Measurements from ENCODE around the gene AIFM3. TPM values are rescaled to one million over a fixed set of nuclear protein-coding genes. Genes with fewer than 3 reads are reported as not detected.
A peak's percentile ranks its signal among the peaks of the same experiment; 100 is the strongest.

AIFM3 gene
- total RNA-seq, 4 donors from 2014 or later = 112 to 150 (median 126) TPM

- H3K9me3 ChIP-seq = no peaks in the 10 kb centered on the region
- no peak for DNase-seq
- H3K4me3 ChIP-seq = peak overlapping the region; percentile 20 to 47 (median 33)
- peak overlapping the region; percentile 58 to 81 (median 72) for H3K27ac ChIP-seq
- TF ChIP-seq CTCF (IDR thresholded peaks at IDR 0.05) (no peak), EP300 (IDR thresholded peaks at IDR 0.05; ENCODE audit: low read depth) (no peak), POLR2A (IDR thresholded peaks at IDR 0.05) (no peak), POLR2AphosphoS5 (IDR thresholded peaks at IDR 0.05) (no peak)
- intact Hi-C loops (cut with DNase I; ENCODE audit: low total_unique reads) = no loop called here
- in situ Hi-C loops (cut with MboI; ENCODE audit: low pct_ligation_motif_present in 1 of 4, low pct_unique_long_range_greater_than_20kb in 1 of 4, low sequenced_read_pairs in 3 of 4) = no loop called here
- H3K36me3 ChIP-seq = no peaks in the 10 kb centered on the region
- H3K27me3 ChIP-seq = no peaks in the 10 kb centered on the region
- WGBS, 2 donors (ENCODE audit: low coverage in 1 of 2) = 18 to 33% methylated on average over 4 to 22 of the region's 24 CpGs
- peaks cover 14 to 27% (median 20%) of the 10 kb centered on the region in 4 donors for H3K4me1 ChIP-seq
These were observed 46.7 kb downstream of the AIFM3 start for GRCh38 chr22:21013657-21014201.

- H3K27me3 ChIP-seq = no peaks in the 10 kb centered on the region
- H3K9me3 ChIP-seq = no peaks in the 10 kb centered on the region
- peak overlapping the region; percentile 58 to 81 (median 72) for H3K27ac ChIP-seq
- H3K36me3 ChIP-seq = no peaks in the 10 kb centered on the region
- DNase-seq = peak; percentile 89
- TF ChIP-seq POLR2A (IDR thresholded peaks at IDR 0.05) (no peak), EP300 (IDR thresholded peaks at IDR 0.05; ENCODE audit: low read depth) (no peak), CTCF (IDR thresholded peaks at IDR 0.05) (no peak)
- H3K4me1 ChIP-seq = peaks cover 14 to 27% (median 20%) of the 10 kb centered on the region in 4 donors
- in situ Hi-C loops (cut with MboI; ENCODE audit: low pct_ligation_motif_present in 1 of 4, low pct_unique_long_range_greater_than_20kb in 1 of 4, low sequenced_read_pairs in 3 of 4) = no loop called here
- 4 to 5% methylated on average over 3 to 19 of the region's 40 CpGs for WGBS, 2 donors (ENCODE audit: low coverage in 1 of 2)
- peak overlapping the region; percentile 20 to 47 (median 33) for H3K4me3 ChIP-seq
- intact Hi-C loops (cut with DNase I; ENCODE audit: low total_unique reads) = no loop called here
These were observed 47.2 kb downstream of the AIFM3 start for GRCh38 chr22:21014202-21014725.

- peak; percentile 52 for DNase-seq
- in situ Hi-C loops (cut with MboI; ENCODE audit: low pct_ligation_motif_present in 1 of 4, low pct_unique_long_range_greater_than_20kb in 1 of 4, low sequenced_read_pairs in 3 of 4) (no loop called here), intact Hi-C loops (cut with DNase I; ENCODE audit: low total_unique reads) (no loop called here)
- Histone ChIP-seq H3K27ac (peak within 1 kb of the TSS; percentile 58 to 81 (median 72)), H3K4me1 (peaks cover 14 to 27% (median 20%) of the 10 kb centered on the region in 4 donors), H3K27me3 (no peaks in the 10 kb centered on the region), H3K4me3 (peak within 1 kb of the TSS; percentile 20 to 47 (median 33)), H3K36me3 (no peaks in the 10 kb centered on the region), H3K9me3 (no peaks in the 10 kb centered on the region)
- TF ChIP-seq EP300 (IDR thresholded peaks at IDR 0.05; ENCODE audit: low read depth) (no peak), POLR2A (IDR thresholded peaks at IDR 0.05) (peak; percentile 34), CTCF (IDR thresholded peaks at IDR 0.05) (no peak), POLR2AphosphoS5 (IDR thresholded peaks at IDR 0.05) (peak in 2 of 3 donors; percentile 27 to 39)
- WGBS, 2 donors (ENCODE audit: low coverage in 1 of 2) = 14 to 39% methylated on average over 3 to 12 of the region's 12 CpGs
These were observed 47.8 kb downstream of the AIFM3 start, which contains the start of gene P2RX6 for GRCh38 chr22:21014726-21015465. Gene P2RX6 (plus strand): TSS chr22:21015165. CDS start chr22:21015175, 10 bp downstream.

- no peaks in the 10 kb centered on the region for H3K36me3 ChIP-seq
- H3K4me1 ChIP-seq = peaks cover 14 to 27% (median 20%) of the 10 kb centered on the region in 4 donors
- no peak for DNase-seq
- no peak overlapping the region for H3K4me3 ChIP-seq
- in situ Hi-C loops (cut with MboI; ENCODE audit: low pct_ligation_motif_present in 1 of 4, low pct_unique_long_range_greater_than_20kb in 1 of 4, low sequenced_read_pairs in 3 of 4) (no loop called here), intact Hi-C loops (cut with DNase I; ENCODE audit: low total_unique reads) (no loop called here)
- TF ChIP-seq POLR2A (IDR thresholded peaks at IDR 0.05) (no peak), EP300 (IDR thresholded peaks at IDR 0.05; ENCODE audit: low read depth) (no peak), POLR2AphosphoS5 (IDR thresholded peaks at IDR 0.05) (no peak), CTCF (IDR thresholded peaks at IDR 0.05) (no peak)
- no peaks in the 10 kb centered on the region for H3K27me3 ChIP-seq
- WGBS, 2 donors (ENCODE audit: low coverage in 1 of 2) = 70% methylated on average over 10 of the region's 10 CpGs; no CpG with 5 or more reads in 1 of the 2 donors
- H3K9me3 ChIP-seq = no peaks in the 10 kb centered on the region
- H3K27ac ChIP-seq = peak overlapping the region in 3 of 4 donors; percentile 58 to 75 (median 69)
These were observed 48.5 kb downstream of the AIFM3 start for GRCh38 chr22:21015466-21016006.

Measured in transverse colon (tissue), 4 donors.